Muscle layer of duodenum (tissue), 2 donors: ENCODE data around the gene DCAF12L1.

ENCODE experiments used
- H3K27ac ChIP-seq: one replicate; pipeline ENCODE4 v1.7.0; 2013; ENCODE audit warnings: mild to moderate bottlenecking, low read length
- H3K27me3 ChIP-seq: one replicate; pipeline ENCODE4 v1.7.0; 2013; ENCODE audit warnings: low read depth, mild to moderate bottlenecking, control low read depth, low read length
- H3K36me3 ChIP-seq, 2 donors: one replicate each; pipeline ENCODE4 v1.7.0; 2013; ENCODE audit warnings: low read length in 2 of 2, control low read depth in 1 of 2, mild to moderate bottlenecking in 1 of 2; ENCODE audit not compliant: insufficient read depth in 2 of 2, control insufficient read depth in 1 of 2
- H3K4me1 ChIP-seq, 2 donors: one replicate each; pipeline ENCODE4 v1.7.0; 2013; ENCODE audit warnings: low read length in 2 of 2, mild to moderate bottlenecking in 2 of 2, control low read depth in 1 of 2, moderate library complexity in 1 of 2; ENCODE audit not compliant: insufficient read depth in 2 of 2, control insufficient read depth in 1 of 2
- H3K4me3 ChIP-seq, 2 donors: one replicate each; pipeline ENCODE4 v1.7.0; 2013; ENCODE audit warnings: low read length in 2 of 2, low read depth in 1 of 2, mild to moderate bottlenecking in 1 of 2
- H3K9me3 ChIP-seq, 2 donors: one replicate each; pipeline ENCODE4 v1.7.0; 2013; ENCODE audit warnings: low read length in 2 of 2, control low read depth in 1 of 2, mild to moderate bottlenecking in 1 of 2; ENCODE audit not compliant: control insufficient read depth in 1 of 2
- donor health status: healthy.

Gene DCAF12L1

GRCh38 chrX:126552313-126553022 is at the start of gene DCAF12L1:
TSS of gene DCAF12L1 (minus strand) at chrX:126552814. CDS start at chrX:126552608, 206 bp downstream.
- H3K27me3 ChIP-seq, result no peaks in the 10 kb centered on the region
- H3K27ac ChIP-seq, result no peak within 1 kb of the TSS
- H3K4me3 ChIP-seq, result peak within 1 kb of the TSS in 1 of 2 donors; percentile 35

GRCh38 chrX:126580877-126581276 is 28.3 kb upstream of the DCAF12L1 start:
- Histone ChIP-seq H3K27ac (no peak overlapping the region), H3K36me3 (no peaks in the 10 kb centered on the region), H3K9me3 (no peaks in the 10 kb centered on the region), H3K4me3 (no peak overlapping the region), H3K4me1 (no peaks in the 10 kb centered on the region), H3K27me3 (no peaks in the 10 kb centered on the region)

More at GRCh38 chrX:126552313-126553022, at the start of gene DCAF12L1:
- no peaks in the 10 kb centered on the region for H3K9me3 ChIP-seq
- H3K4me1 ChIP-seq, result no peaks in the 10 kb centered on the region
- H3K36me3 ChIP-seq, result no peaks in the 10 kb centered on the region

GRCh38 chrX:126575911-126576310 is 23.3 kb upstream of the DCAF12L1 start:
- Histone ChIP-seq H3K27me3 (no peaks in the 10 kb centered on the region), H3K36me3 (no peaks in the 10 kb centered on the region), H3K4me1 (no peaks in the 10 kb centered on the region), H3K9me3 (no peaks in the 10 kb centered on the region), H3K27ac (no peak overlapping the region), H3K4me3 (no peak overlapping the region)

DNA sequence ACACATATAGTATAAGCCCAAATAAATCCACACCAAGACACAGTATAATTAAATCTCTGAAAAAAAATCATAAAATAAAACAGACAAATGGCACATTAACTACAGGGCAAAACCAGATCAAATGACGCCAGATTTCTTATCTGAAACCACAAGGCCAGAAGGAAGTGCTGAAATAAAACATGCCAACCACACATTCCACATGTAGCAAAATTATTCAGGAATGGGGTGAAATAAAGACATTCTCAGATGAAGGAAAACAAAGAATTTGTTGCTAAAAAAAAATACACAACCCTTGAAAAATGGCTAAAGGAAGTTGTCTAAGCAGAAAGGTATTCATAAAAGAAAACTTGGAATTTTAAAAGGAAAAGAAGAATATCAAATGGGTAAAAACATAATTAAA is 4.5 kb upstream of the DCAF12L1 start:
- H3K36me3 ChIP-seq, result no peaks in the 10 kb centered on the region
- H3K9me3 ChIP-seq, result no peaks in the 10 kb centered on the region
- no peaks in the 10 kb centered on the region for H3K4me1 ChIP-seq
- no peaks in the 10 kb centered on the region for H3K27me3 ChIP-seq
- H3K27ac ChIP-seq, result no peak overlapping the region
- no peak overlapping the region for H3K4me3 ChIP-seq

DNA sequence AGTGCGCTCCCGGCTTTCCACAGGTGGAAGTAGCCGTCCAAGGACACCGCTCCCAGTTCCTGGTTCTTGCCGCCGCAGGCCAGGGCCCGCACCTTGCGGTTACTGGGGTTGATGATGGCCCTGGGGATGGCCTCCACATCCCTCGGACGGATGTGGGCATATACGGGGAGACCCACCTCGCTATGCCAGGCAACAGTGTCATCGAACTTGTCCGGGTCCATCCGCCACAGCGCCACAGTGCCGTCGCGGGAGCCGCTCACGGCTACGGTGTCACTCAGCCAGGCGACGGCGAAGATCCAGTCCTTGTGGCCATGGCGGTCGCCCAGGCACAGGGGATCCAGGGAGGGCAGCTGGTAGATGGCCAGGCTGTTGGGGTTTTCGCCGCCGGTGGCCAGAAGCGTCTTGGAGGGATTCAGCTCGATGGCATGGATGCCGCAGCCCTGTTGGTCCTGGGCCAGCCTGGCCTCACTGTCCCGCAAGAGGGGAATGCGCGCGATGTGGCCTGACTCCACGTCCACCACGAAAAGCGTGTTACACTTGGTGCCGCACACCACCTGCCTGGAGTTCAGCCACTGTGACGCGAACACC is 795 bp downstream of the DCAF12L1 start:
- H3K27me3 ChIP-seq, result no peaks in the 10 kb centered on the region
- no peaks in the 10 kb centered on the region for H3K36me3 ChIP-seq
- no peak overlapping the region for H3K27ac ChIP-seq
- no peaks in the 10 kb centered on the region for H3K9me3 ChIP-seq
- no peaks in the 10 kb centered on the region for H3K4me1 ChIP-seq
- H3K4me3 ChIP-seq, result peak overlapping the region in 1 of 2 donors; percentile 35

DNA sequence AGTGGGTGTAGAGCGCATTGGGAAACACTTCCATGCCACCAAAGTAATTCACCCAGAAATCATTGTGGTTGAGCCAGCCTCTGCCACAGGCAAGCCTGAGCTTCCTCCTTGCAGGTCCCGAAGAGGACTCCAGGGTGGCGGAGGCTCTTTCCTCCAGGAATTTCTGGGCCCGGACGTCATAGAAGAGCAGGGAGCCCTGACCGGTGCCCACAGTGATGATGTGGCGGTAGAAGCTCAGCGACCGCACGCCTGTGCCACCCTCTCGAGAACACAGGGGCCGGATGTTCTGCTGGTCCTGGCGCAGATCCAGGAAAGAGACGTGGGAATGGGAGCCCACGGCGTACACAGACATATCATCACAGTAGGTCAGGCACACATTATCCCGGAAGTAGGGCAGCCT is 1.3 kb downstream of the DCAF12L1 start:
- H3K4me3 ChIP-seq, result no peak overlapping the region
- H3K36me3 ChIP-seq, result no peaks in the 10 kb centered on the region
- H3K4me1 ChIP-seq, result no peaks in the 10 kb centered on the region
- no peaks in the 10 kb centered on the region for H3K9me3 ChIP-seq
- no peak overlapping the region for H3K27ac ChIP-seq
- H3K27me3 ChIP-seq, result no peaks in the 10 kb centered on the region

DNA sequence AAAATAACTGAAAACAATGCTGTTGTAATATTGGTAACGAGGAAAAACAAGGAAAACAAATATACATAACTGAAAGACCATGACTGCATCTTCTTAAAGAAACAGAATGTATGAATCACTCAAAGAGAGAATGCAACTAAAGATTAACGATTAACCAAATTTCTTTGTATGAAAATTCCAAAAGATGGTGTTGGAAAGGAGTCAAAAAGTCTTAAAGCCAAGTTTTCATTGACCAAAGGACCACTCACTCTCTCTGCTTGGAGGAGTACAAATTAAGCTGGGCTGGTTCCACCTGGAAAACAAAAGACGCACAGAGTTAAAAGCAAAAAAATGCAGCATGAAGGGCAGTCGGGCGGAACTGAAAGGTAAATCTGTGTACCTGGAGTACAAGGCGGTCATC is 1.8 kb downstream of the DCAF12L1 start:
- Histone ChIP-seq H3K4me1 (no peaks in the 10 kb centered on the region), H3K4me3 (no peak overlapping the region)

GRCh38 chrX:126509923-126510322 is 42.7 kb downstream of the DCAF12L1 start:
- Histone ChIP-seq H3K36me3 (no peaks in the 10 kb centered on the region), H3K27ac (no peak overlapping the region), H3K9me3 (no peaks in the 10 kb centered on the region), H3K4me1 (no peaks in the 10 kb centered on the region), H3K27me3 (no peaks in the 10 kb centered on the region), H3K4me3 (no peak overlapping the region)

More for the DNA sequence above, 1.8 kb downstream of the DCAF12L1 start:
- H3K9me3 ChIP-seq, result no peaks in the 10 kb centered on the region
- H3K36me3 ChIP-seq, result no peaks in the 10 kb centered on the region
- no peaks in the 10 kb centered on the region for H3K27me3 ChIP-seq
- H3K27ac ChIP-seq, result no peak overlapping the region
